Hepatocyte (in vitro differentiated cells): ENCODE data around the gene CCDC3. TPM values are rescaled to one million over a fixed set of nuclear protein-coding genes. Genes with fewer than 3 reads are reported as not detected.

Experiments
- DNase-seq: peaks from one replicate; pipeline ENCODE4 v3.0.0-alpha.2; 2016; ENCODE audit warnings: low spot score
- H2AFZ ChIP-seq: fragments of 200-600 bp; sonication (generic); 2 replicates; pipeline ENCODE4 v1.6.0; 2016; ENCODE audit warnings: antibody characterized with exemption, mild to moderate bottlenecking
- H3K27ac ChIP-seq: fragments of 200-600 bp; sonication (generic); 2 replicates; pipeline ENCODE4 v1.5.1; 2016; ENCODE audit warnings: mild to moderate bottlenecking
- H3K27me3 ChIP-seq: fragments of 200-600 bp; sonication (generic); 2 replicates; pipeline ENCODE4 v1.6.1; 2016
- H3K36me3 ChIP-seq: fragments of 200-600 bp; sonication (generic); replicated peaks from 2 replicates; pipeline ENCODE4 v1.5.1; 2016; ENCODE audit warnings: low read depth; ENCODE audit not compliant: insufficient read depth
- H3K4me1 ChIP-seq: fragments of 200-600 bp; sonication (generic); 2 replicates; pipeline ENCODE4 v1.5.1; 2016; ENCODE audit warnings: mild to moderate bottlenecking, moderate library complexity; ENCODE audit not compliant: insufficient read depth
- H3K4me2 ChIP-seq: fragments of 200-600 bp; sonication (generic); 2 replicates; pipeline ENCODE4 v1.6.0; 2016
- H3K4me3 ChIP-seq: fragments of 200-600 bp; sonication (generic); 2 replicates; pipeline ENCODE4 v1.5.1; 2016; ENCODE audit warnings: mild to moderate bottlenecking
- H3K79me2 ChIP-seq: fragments of 200-600 bp; sonication (generic); 2 replicates; pipeline ENCODE4 v1.6.0; 2017; ENCODE audit warnings: mild to moderate bottlenecking
- H3K9me2 ChIP-seq: fragments of 200-600 bp; sonication (generic); replicated peaks from 2 replicates; pipeline ENCODE4 v1.6.0; 2017; ENCODE audit warnings: mild to moderate bottlenecking; ENCODE audit not compliant: insufficient read depth
- H3K9me3 ChIP-seq: fragments of 200-600 bp; sonication (generic); 2 replicates; pipeline ENCODE4 v1.5.1; 2016; ENCODE audit warnings: low read depth, mild to moderate bottlenecking
- H4K20me1 ChIP-seq: fragments of 200-600 bp; sonication (generic); 2 replicates; pipeline ENCODE4 v1.6.0; 2016; ENCODE audit warnings: mild to moderate bottlenecking; ENCODE audit not compliant: insufficient read depth, poor library complexity, severe bottlenecking
- CTCF ChIP-seq: fragments of 200-600 bp; sonication (generic); IDR thresholded peaks from 2 replicates; pipeline ENCODE4 v1.5.1; 2016; ENCODE audit warnings: antibody characterized with exemption, mild to moderate bottlenecking; ENCODE audit not compliant: poor library complexity
- EZH2 ChIP-seq: fragments of 200-600 bp; sonication (generic); IDR thresholded peaks from 2 replicates; pipeline ENCODE4 v1.6.1; 2016; ENCODE audit warnings: antibody characterized with exemption, mild to moderate bottlenecking, borderline replicate concordance
- EZH2phosphoT487 ChIP-seq: fragments of 200-600 bp; sonication (generic); IDR thresholded peaks from one replicate; pipeline ENCODE4 v1.6.1; 2018; ENCODE audit warnings: antibody characterized with exemption, mild to moderate bottlenecking, low read depth, moderate library complexity; ENCODE audit not compliant: unreplicated experiment, severe bottlenecking
- WGBS: methylation state at CpG from one replicate; pipeline ENCODE4 v1.1.6; 2016; ENCODE audit warnings: low lambda C conversion rate; ENCODE audit errors: missing lambda C conversion rate; 5-methylcytosine and 5-hydroxymethylcytosine counted together
- polyA plus RNA-seq: library from polyadenylated mRNA; unstranded; fragments of >200 nt; fragmentation: Nextera tagmentation; extraction: Ambion mirVana; gene quantifications from 2 replicates; pipeline ENCODE4 v1.2.1, GENCODE V29; 2016
- total RNA-seq: library from RNA; depleted of rRNA; stranded (reverse); fragments of >200 nt; gene quantifications from 2 replicates; pipeline ENCODE4 v1.2.3, GENCODE V29; 2014

Gene CCDC3
- total and polyA plus RNA-seq, 2 experiments from 2014 or later = 10.4 to 10.5 TPM

GRCh38 chr10:12919574-12919973, 81.9 kb downstream of the CCDC3 start:
- H4K20me1 ChIP-seq = no peaks in the 10 kb centered on the region
- H2AFZ ChIP-seq = no peak overlapping the region
- H3K9me2 ChIP-seq = no peaks in the 10 kb centered on the region
- 70% methylated on average over 6 of the region's 6 CpGs for WGBS
- no peaks in the 10 kb centered on the region for H3K9me3 ChIP-seq
- TF ChIP-seq CTCF (no peak), EZH2phosphoT487 (no peak), EZH2 (no peak)
- H3K79me2 ChIP-seq = no peaks in the 10 kb centered on the region
- H3K4me2 ChIP-seq = no peak overlapping the region
- H3K4me3 ChIP-seq = no peak overlapping the region
- H3K36me3 ChIP-seq = no peaks in the 10 kb centered on the region
- no peak for DNase-seq
- no peak overlapping the region for H3K27ac ChIP-seq
- peaks cover 4% of the 10 kb centered on the region for H3K27me3 ChIP-seq
- no peaks in the 10 kb centered on the region for H3K4me1 ChIP-seq

GRCh38 chr10:12916587-12916986, 84.9 kb downstream of the CCDC3 start:
- no peaks in the 10 kb centered on the region for H3K9me3 ChIP-seq
- 92% methylated on average over 4 of the region's 4 CpGs for WGBS
- no peaks in the 10 kb centered on the region for H3K27me3 ChIP-seq
- TF ChIP-seq EZH2phosphoT487 (no peak), CTCF (no peak), EZH2 (no peak)
- no peaks in the 10 kb centered on the region for H3K79me2 ChIP-seq
- H3K9me2 ChIP-seq = no peaks in the 10 kb centered on the region
- H3K4me2 ChIP-seq = no peak overlapping the region
- H3K27ac ChIP-seq = no peak overlapping the region
- H3K4me3 ChIP-seq = no peak overlapping the region
- no peak for DNase-seq
- H3K36me3 ChIP-seq = no peaks in the 10 kb centered on the region
- no peaks in the 10 kb centered on the region for H4K20me1 ChIP-seq
- no peaks in the 10 kb centered on the region for H3K4me1 ChIP-seq
- H2AFZ ChIP-seq = no peak overlapping the region

GRCh38 chr10:12915637-12916168, 85.8 kb downstream of the CCDC3 start:
- no peak for DNase-seq

More at GRCh38 chr10:12915637-12916168, 85.8 kb downstream of the CCDC3 start:
- WGBS = 94% methylated on average over 3 of the region's 3 CpGs
- Histone ChIP-seq H3K9me3 (no peaks in the 10 kb centered on the region), H3K27ac (no peak overlapping the region), H4K20me1 (no peaks in the 10 kb centered on the region), H3K4me3 (no peak overlapping the region), H3K27me3 (no peaks in the 10 kb centered on the region), H3K79me2 (no peaks in the 10 kb centered on the region), H3K9me2 (no peaks in the 10 kb centered on the region), H3K4me2 (no peak overlapping the region), H2AFZ (no peak overlapping the region), H3K4me1 (no peaks in the 10 kb centered on the region), H3K36me3 (no peaks in the 10 kb centered on the region)
- TF ChIP-seq EZH2 (no peak), EZH2phosphoT487 (no peak), CTCF (no peak)
